CD4-positive, alpha-beta T cell treated with Interleukin-21 for 1 hour (primary cell): ENCODE results near the gene CDKN1C.

Source experiments
- DNase-seq: peaks from one replicate; pipeline ENCODE4 v3.0.0-alpha.2; 2020

The CDKN1C gene

GRCh38 chr11:2841411-2842190, 44.0 kb downstream of the CDKN1C start:
- DNase-seq = no peak

- DNase-seq = no peak
These were observed 46.1 kb downstream of the CDKN1C start for GRCh38 chr11:2839395-2839943.

- no peak for DNase-seq
These were observed 46.8 kb downstream of the CDKN1C start for GRCh38 chr11:2838676-2839294.

GRCh38 chr11:2838091-2838490, 47.5 kb downstream of the CDKN1C start:
- DNase-seq = no peak

DNA sequence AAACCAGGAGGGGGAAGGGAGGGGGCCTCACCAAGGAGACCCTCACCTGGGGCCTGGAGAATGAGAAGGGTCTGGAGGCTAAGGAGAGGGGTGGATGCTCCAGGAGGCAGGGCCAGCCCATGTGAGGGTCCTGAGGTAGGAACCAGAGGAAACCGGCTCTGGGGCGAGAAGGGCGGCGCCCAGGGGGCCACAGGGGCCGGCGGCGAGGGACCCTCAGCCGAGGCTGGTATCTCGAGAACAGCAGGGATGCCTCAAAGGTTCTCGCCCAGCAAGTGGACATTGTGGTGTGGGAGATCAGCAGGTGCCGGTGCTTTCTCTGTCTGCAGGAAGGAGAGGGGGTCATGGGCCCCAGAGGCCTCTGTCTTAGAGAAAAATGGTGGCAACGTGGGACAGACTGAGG, 47.9 kb downstream of the CDKN1C start:
- no peak for DNase-seq

DNA sequence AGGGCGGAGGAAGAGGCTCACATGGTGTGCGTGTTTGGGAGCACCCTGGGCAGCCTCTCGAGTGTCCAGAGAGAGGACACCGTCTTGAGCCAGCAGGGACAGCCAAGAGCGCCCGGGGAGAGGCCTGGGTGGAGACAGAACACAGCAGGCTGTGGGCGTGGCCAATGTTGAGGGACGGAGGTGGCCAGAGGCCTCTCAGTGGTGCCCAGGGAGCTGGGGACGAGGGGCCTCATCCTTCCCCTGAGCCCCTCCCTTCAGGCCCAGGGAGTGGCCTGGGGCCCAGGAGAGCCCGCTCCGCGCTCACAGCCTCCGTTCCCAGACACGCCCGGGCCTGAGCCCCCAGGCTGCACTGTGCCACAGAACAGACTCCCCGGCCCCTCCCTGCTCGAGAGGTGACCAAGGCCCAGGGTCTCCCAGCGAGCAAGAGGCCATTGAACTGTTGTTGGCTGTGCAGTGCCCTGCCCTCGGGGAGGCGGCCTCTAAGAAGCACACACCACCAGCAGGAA, 48.4 kb downstream of the CDKN1C start:
- DNase-seq = peak; percentile 23

GRCh38 chr11:2836315-2837095, 49.1 kb downstream of the CDKN1C start:
- DNase-seq = no peak

DNA sequence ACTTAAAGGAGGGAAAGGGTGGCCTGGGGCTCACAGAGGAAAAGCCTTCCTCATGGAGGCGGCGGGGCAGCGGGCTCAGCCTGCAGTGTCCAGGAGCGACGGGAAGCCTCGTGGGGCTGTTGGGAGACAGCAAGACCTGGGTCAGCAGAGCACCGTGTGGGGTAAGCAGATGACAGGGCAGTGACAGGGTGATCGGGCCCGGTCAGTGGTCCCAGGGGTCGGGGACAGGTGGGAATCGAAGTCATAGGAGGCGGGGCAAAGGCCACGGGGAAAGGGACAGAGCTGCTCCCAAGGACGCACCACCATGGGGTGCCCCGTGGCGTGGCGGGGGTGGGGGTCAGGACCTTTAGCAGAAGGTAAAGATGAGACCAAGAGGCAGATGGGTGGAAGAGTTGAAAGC, 49.8 kb downstream of the CDKN1C start:
- DNase-seq = no peak

GRCh38 chr11:2835296-2835695, 50.3 kb downstream of the CDKN1C start:
- no peak for DNase-seq

- DNase-seq = no peak
These were observed 50.9 kb downstream of the CDKN1C start for GRCh38 chr11:2834503-2835273.

GRCh38 chr11:2833716-2834502, 51.7 kb downstream of the CDKN1C start:
- no peak for DNase-seq
